Hypothalamus (tissue), 51 donors: ENCODE results near the gene TRIM13.
"Not testable (repeated sequence)": the region's sequence is repeated elsewhere in the genome, so short reads cannot be mapped to it uniquely, and the experiment has no call there.

ENCODE experiments used
- DNase-seq, 51 donors: peaks; one replicate each; lab custom pipeline; 2025; lab: John Stamatoyannopoulos, UW

Gene TRIM13

DNA sequence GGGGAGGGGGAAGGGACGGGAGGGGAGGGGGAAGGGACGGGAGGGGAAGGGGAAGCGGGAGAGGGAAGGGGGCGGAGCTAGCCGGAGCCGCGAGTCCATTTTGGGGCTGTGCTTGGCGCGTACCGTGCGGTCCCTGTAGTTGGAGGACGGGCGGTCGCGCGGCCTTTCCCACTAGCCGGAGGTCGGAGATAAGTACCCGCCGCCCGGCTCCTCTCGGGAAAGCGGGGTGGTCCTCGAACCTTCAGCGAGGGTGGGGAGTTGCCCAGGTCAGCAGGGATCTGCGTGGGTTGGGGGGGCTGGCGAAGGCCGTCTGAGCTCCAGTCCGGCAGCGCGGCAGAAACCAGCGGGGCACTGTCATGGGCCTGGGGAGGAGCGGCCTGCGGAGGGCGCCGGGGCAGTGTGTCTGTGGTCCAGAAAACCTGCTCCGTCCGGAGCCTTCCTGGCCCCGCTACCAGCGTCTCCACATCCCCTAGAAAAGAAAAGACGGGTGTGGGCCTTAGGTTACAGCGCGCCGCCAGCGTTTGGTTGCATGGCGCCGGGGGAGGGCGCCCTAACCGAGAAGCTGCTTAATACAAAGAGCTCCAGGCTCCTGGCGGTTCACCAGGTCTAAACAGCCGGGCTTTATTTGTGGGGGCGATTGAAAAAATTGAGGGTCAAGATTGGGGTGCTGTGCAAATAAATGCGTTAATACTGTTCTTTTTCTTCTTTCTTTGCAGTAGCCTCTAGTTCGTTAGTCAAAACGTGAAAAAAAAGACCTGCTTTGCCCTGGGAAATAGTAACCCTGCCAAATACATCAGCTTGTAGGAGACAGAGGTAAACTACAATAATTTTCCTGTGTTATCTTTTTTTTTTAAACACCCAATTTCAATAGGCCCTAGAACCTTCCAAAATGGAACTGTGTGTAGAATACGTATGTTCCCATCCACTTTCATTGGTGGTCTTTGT lies at the start of gene TRIM13:
TRIM13 (plus strand) TSS at position 92 of the 945 bp plus-strand sequence. CDS start 14,899 bp downstream, outside the sequence.
- peak; percentile 64 to 97 (median 89) for DNase-seq

DNA sequence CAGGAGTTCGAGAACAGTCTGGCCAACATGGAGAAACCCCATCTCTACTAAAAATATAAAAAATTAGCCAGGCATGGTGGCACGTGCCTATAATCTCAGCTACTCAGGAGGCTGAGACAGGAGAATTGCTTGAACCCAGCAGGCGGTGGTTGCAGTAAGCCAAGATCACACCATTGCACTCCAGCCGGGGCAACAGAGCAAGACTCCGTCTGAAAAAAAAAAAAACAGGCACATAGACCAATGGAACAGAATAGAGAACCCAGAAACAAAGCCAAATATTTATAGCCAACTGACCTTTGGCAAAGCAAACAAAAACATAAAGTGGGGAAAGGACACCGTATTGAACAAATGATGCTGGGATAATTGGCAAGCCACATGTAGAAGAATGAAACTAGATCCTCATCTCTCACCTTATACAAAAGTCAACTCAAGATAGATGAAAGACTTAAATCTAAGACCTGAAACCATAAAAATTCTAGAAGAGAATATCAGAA lies 48.0 kb upstream of the TRIM13 start:
- DNase-seq, result not testable (repeated sequence)

- DNase-seq, result no peak
Measured at GRCh38 chr13:49951754-49952535, 44.9 kb upstream of the TRIM13 start.

- DNase-seq, result no peak
Measured at GRCh38 chr13:49953560-49953959, 43.3 kb upstream of the TRIM13 start.

DNA sequence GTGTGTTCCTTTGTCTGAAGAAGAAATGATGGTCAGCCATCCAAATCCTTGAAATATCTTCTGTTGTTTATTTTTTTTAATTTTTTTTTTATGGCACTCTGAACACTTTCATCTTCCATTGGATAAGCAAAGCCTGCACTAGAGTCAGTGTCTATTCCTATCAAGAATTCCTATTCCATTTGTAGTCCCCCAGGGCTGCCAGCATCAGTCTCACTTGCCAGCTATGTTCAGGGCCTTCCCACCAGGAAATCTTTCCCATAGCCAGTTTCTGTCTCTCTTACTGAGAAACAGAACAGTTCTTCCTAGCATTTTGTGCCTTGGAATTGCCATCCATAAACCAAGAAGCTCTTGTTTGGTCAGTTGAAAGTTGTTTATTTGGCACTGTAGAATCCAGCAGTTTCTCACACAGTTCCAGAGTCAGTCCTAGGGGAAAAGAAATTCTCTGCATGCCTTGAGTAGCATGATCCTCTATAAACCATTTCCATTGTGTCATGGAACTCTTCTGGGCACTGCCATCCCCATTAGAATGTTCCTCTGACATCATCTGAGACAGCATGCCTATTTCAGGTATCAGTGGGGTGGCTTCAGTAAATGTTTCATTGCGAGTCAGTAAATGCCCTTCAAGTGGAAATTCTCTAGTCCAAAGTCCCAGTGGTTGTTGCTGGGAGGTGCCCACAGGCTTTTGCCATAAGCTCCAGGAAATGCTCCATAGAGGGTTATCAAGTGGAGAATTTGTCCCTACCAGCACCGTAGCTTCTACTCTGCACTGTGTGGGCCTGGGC lies 42.0 kb upstream of the TRIM13 start:
- no peak for DNase-seq

GRCh38 chr13:49956131-49956530 lies 40.7 kb upstream of the TRIM13 start:
- no peak for DNase-seq

- peak in 5 of 51 donors; percentile 2 to 14 (median 3) for DNase-seq
Measured at GRCh38 chr13:49958321-49958720, 38.5 kb upstream of the TRIM13 start.

GRCh38 chr13:49967456-49967855 lies 29.4 kb upstream of the TRIM13 start:
- no peak for DNase-seq

DNA sequence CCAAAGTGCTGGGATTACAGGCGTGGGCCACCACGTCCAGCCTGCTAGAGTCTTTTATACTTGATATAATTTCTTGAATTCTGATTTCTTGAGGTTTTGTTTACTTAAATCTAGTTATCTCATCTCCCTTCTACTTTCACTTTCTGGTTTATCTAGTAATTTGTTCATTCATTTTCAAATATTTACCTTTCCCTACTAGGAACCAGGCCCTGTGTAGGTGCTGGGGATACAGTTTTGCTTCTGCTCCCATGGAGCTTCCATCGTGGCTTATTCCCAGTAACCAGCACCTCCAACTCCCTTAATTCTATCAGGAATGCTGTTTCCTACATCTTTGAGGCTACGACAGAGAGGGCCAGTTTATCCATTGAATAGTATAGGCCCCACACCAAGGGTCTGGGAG lies 24.1 kb upstream of the TRIM13 start:
- no peak for DNase-seq

GRCh38 chr13:49975826-49976225 lies 21.0 kb upstream of the TRIM13 start:
- DNase-seq, result no peak

DNA sequence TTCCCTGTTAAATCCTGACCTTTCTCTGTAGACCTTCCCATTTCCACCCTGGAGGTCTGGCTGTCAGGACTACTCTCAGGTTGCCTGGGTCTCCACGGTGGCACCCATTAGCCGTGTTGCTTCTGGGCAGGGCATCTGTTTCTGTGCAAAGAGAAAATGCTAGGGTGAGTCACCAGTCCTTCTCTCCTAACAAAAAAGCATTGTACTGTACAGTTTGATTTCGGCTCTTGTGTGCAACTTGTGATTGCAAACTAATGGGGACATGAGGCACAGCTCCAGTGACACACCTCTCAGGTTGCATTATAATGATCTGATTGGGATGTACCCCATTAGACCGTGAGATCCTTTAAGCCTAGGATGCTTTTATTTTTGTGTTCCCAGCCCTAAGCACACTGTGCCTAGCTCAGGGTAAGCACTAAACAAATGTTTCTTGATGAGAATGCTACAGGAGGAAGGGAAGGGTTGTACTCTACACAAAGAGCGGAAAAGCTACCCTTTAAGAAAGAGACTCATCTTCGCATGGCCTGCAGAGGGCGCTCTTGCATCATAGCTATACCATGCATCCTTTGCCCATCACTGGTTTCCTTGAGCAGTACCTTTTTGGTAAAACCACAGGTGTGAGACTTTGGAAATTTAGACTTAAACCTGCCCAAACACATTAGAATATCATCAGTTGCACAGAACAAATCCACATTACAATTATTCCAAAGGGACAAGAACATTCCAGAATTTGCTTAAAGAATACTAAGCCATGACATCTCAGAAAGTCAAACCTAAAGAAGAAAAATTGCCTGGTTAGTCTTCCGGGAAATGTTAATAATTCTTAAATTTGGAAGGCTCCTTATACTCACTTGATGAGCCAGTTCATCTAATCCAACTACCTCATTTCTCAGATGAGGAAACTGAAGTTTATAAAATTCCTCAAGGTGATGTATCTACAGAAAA lies 20.3 kb upstream of the TRIM13 start:
- DNase-seq, result peak in 40 of 51 donors; percentile 0 to 80 (median 33)

DNA sequence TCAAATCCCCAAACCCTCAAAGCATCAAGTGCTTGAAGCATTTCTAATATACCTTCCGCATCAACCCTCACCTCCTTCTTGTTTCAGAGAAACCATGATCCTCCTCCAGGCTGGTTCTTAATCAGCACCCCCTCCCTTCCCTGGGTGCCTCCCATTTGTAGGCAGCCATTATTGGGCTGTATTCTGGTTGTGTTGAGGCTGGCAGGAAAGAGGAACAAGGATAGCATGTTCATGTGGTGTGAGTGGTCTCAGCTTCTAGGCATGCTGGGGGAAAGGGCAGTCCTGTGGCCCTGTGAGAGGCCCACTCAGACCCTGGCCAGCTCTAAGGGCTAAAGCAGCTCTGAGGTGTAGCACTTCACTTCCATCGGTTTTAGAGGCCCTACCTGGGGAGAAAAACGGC lies 18.9 kb upstream of the TRIM13 start:
- no peak for DNase-seq

GRCh38 chr13:49980266-49980665 lies 16.6 kb upstream of the TRIM13 start:
- DNase-seq, result no peak

- no peak for DNase-seq
Measured at GRCh38 chr13:49985129-49985528, 11.7 kb upstream of the TRIM13 start.

DNA sequence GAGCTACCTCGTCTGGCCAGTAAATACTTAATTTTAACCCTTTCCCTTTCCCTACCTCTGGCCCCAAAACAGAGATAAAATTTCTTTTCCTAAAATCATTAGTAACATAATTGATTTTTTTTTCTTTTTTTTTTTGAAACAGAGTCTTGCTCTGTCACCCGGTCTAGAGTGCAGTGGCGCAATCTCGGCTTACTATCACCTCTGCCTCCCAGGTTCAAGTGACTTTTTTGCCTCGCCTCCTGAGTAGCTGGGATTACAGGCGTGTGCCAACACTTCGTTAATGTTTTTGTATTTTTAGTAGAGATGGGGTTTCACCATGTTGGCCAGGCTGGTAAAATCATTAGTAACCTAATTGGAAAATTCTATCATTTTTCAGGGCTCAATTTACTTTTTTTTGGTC lies 10.4 kb upstream of the TRIM13 start:
- no peak for DNase-seq

- DNase-seq, result not testable (repeated sequence)
Measured at GRCh38 chr13:49990612-49991011, 6.2 kb upstream of the TRIM13 start.

DNA sequence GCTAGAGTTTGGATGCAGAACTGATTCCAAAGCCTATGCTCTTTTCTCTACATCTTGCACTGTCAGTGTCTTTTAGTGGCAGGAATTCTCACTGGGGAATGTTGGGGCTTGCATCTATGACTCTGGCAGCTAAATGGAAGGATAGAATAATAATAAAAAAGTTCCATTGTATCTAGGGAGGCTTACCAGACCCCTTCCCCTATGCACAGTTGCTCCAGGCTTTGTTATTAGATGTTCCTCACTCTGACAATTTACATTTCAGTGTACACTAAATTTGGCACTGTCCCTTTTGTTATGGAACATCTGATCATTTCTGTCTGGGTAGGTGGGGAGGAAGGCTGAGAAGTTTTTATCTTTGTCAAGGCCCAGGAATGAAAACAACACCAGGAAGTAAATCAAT lies 3.7 kb upstream of the TRIM13 start:
- DNase-seq, result no peak

GRCh38 chr13:49993666-49994065 lies 3.2 kb upstream of the TRIM13 start:
- DNase-seq, result no peak

GRCh38 chr13:49995625-49996101 lies 1.2 kb upstream of the TRIM13 start:
- peak in 1 of 51 donors; percentile 39 for DNase-seq
